ENCODE data around the gene MBP. TPM values are rescaled to one million over a fixed set of nuclear protein-coding genes. Genes with fewer than 3 reads are reported as not detected.
A peak's percentile ranks its signal among the peaks of the same experiment; 100 is the strongest.

Gene MBP
- total RNA-seq, 4 donors from 2014 or later = 40.9 to 67.7 (median 51.8) TPM

DNA sequence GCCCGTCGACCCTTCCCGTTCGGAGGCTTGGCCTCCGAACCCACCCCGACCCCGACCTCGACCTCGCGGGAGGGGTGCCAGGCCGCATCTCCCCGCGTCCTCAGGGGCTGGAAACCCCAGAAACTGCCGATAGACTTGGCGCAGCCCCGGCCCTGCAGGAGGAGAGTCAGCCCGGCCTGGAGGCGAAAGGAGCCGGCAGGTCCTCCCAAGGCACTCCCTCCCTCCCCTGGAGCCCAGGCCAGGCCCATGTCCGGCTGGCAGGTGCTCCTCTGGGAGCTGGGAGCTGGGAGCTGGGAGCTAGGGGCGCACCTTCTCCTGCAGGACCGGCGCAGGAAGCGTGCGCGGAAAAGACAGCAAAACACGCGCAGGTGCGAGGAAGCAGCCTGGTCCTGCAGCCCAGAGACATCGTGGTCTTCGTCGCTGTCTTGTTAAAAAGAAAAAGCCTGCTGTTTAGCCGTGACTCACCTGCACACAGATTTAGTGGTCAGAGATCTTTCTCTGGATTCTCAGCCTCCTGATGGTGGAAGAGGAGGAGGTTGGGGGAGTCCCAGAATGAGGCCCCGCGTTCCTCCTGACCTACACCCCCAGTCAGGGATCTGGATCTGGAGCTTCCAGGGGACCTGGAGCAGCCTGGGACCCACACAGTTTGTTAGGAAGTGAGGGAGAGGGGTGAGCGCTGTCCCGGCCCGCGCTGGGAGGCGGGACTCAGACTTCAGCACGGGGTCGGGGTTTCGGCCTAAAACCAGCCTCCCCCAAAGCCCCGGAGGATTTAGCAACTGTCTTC, 660 bp upstream of the MBP start:
- Histone ChIP-seq H3K9me3 (no peaks in the 10 kb centered on the region), H3K36me3 (no peaks in the 10 kb centered on the region), H3K4me3 (peak overlapping the region; percentile 92 to 97 (median 97)), H3K27ac (peak overlapping the region; percentile 96 to 99 (median 98)), H3K27me3 (no peaks in the 10 kb centered on the region), H3K4me1 (peaks cover 0 to 42% (median 12%) of the 10 kb centered on the region in 4 donors)
- DNase-seq = peak in 1 of 3 donors; percentile 68
- TF ChIP-seq CTCF (IDR thresholded peaks at IDR 0.05) = no peak
- TF ChIP-seq POLR2A (IDR thresholded peaks at IDR 0.05) = no peak

GRCh38 chr18:77131652-77132368, 773 bp downstream of the MBP start:
- DNase-seq = peak; percentile 60 to 85 (median 80)
- Histone ChIP-seq H3K4me1 (peaks cover 0 to 56% (median 13%) of the 10 kb centered on the region in 4 donors), H3K9me3 (no peaks in the 10 kb centered on the region), H3K36me3 (no peaks in the 10 kb centered on the region), H3K27ac (peak overlapping the region; percentile 96 to 99 (median 98)), H3K27me3 (no peaks in the 10 kb centered on the region), H3K4me3 (peak overlapping the region; percentile 92 to 97 (median 97))
- TF ChIP-seq POLR2A (IDR thresholded peaks at IDR 0.05) (peak in 1 of 2 donors; percentile 21), CTCF (IDR thresholded peaks at IDR 0.05) (no peak)

- Histone ChIP-seq H3K27ac (peak overlapping the region; percentile 96 to 99 (median 98)), H3K36me3 (no peaks in the 10 kb centered on the region), H3K9me3 (no peaks in the 10 kb centered on the region), H3K4me3 (peak overlapping the region; percentile 92 to 97 (median 97)), H3K27me3 (no peaks in the 10 kb centered on the region), H3K4me1 (peaks cover 0 to 62% (median 14%) of the 10 kb centered on the region in 4 donors)
- DNase-seq = peak; percentile 59 to 70 (median 68)
- TF ChIP-seq CTCF (IDR thresholded peaks at IDR 0.05) = no peak
- peak in 1 of 2 donors; percentile 16 for TF ChIP-seq POLR2A (IDR thresholded peaks at IDR 0.05)
These were observed 1.4 kb downstream of the MBP start for GRCh38 chr18:77131100-77131651.

DNA sequence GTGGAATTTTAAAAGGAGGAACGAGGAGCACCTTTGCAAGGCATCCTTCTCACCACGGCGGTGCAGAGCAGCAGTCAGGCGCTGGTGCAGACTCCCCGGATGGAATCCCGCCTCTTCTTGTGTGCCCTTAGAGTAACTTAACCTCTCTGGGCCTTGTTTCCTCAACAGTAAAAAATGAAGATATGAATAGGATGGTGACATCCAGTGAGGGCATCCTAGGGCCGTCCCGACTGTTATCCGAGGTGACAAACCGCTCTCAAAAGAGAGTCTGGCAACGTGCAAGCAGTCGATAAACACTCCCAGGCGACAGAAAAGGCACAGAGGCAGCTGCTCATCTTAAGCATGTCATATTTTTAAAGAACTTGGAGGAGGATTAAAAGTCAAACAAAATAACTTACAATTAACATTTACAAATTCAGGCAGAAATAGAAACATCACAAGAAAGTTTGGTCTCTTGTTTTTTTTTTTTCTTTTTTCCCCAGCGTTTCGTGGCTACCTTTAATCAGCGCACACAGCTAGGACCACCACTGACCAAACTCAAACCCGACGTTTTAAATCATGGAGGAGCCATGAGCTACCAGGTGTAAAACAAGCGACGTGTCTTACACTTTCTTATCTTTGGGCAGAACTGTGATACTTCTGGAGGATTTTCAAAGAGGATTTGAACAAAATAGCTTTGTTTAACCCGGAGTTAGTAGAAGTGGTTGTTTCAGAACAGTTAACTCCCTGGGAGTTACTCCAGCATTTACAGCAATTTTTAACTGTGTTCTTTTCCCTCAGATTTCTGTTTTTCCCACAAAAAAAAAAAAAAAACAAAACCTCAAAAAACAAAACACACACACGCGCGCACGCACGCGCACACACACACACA, 2.1 kb downstream of the MBP start:
- Histone ChIP-seq H3K27me3 (no peaks in the 10 kb centered on the region), H3K4me3 (peak overlapping the region; percentile 92 to 97 (median 97)), H3K27ac (peak overlapping the region; percentile 96 to 99 (median 98)), H3K4me1 (peaks cover 0 to 70% (median 18%) of the 10 kb centered on the region in 4 donors), H3K36me3 (no peaks in the 10 kb centered on the region), H3K9me3 (no peaks in the 10 kb centered on the region)
- peak in 1 of 3 donors; percentile 46 for DNase-seq
- TF ChIP-seq CTCF (IDR thresholded peaks at IDR 0.05) = no peak
- no peak for TF ChIP-seq POLR2A (IDR thresholded peaks at IDR 0.05)

GRCh38 chr18:77129150-77129551, 3.4 kb downstream of the MBP start:
- peaks cover 0 to 79% (median 28%) of the 10 kb centered on the region in 4 donors for H3K4me1 ChIP-seq

More at GRCh38 chr18:77129150-77129551, 3.4 kb downstream of the MBP start:
- H3K27ac ChIP-seq = peak overlapping the region in 3 of 4 donors; percentile 16 to 77 (median 59)
- no peaks in the 10 kb centered on the region for H3K36me3 ChIP-seq
- no peak overlapping the region for H3K4me3 ChIP-seq
- H3K27me3 ChIP-seq = no peaks in the 10 kb centered on the region
- H3K9me3 ChIP-seq = no peaks in the 10 kb centered on the region
- no peak for DNase-seq
- no peak for TF ChIP-seq POLR2A (IDR thresholded peaks at IDR 0.05)
- TF ChIP-seq CTCF (IDR thresholded peaks at IDR 0.05) = no peak
